HepG2 (cell line): ENCODE measurements around the gene MAB21L4. TPM values are rescaled to one million over a fixed set of nuclear protein-coding genes. Genes with fewer than 3 reads are reported as not detected.
A peak's percentile ranks its signal among the peaks of the same experiment; 100 is the strongest.

Source experiments
- EEA1 ChIP-seq: sonication (generic); formaldehyde crosslinking; IDR thresholded peaks from 2 replicates; pipeline ENCODE4 v1.5.1; 2020; ENCODE audit warnings: mild to moderate bottlenecking, missing genetic modification reagents, borderline replicate concordance
- FOXC1 ChIP-seq: sonication (generic); formaldehyde crosslinking; IDR thresholded peaks from 2 replicates; pipeline ENCODE4 v1.8.0; 2022; ENCODE audit warnings: mild to moderate bottlenecking, missing genetic modification reagents, borderline replicate concordance
- IKZF4 ChIP-seq: sonication (generic); formaldehyde crosslinking; IDR thresholded peaks from 2 replicates; pipeline ENCODE4 v1.5.1; 2020; ENCODE audit warnings: borderline replicate concordance, mild to moderate bottlenecking, low read depth, missing genetic modification reagents; ENCODE audit errors: not compliant biosample characterization
- JUN ChIP-seq: sonication (generic); formaldehyde crosslinking; IDR thresholded peaks from 2 replicates; pipeline ENCODE4 v1.4.0; 2020; ENCODE audit warnings: mild to moderate bottlenecking, missing genetic modification reagents
- KDM5A ChIP-seq: fragments of 200-600 bp; sonication (generic); IDR thresholded peaks from 2 replicates; pipeline ENCODE4 v1.7.0; 2018; ENCODE audit warnings: antibody characterized with exemption, mild to moderate bottlenecking, low read length, borderline replicate concordance
- KIAA2018 ChIP-seq: sonication (generic); formaldehyde crosslinking; IDR thresholded peaks from 2 replicates; pipeline ENCODE4 v1.5.0; 2020; ENCODE audit warnings: mild to moderate bottlenecking, missing genetic modification reagents, borderline replicate concordance
- NCOR1 ChIP-seq: fragments of 200-600 bp; sonication (generic); IDR thresholded peaks from 2 replicates; pipeline ENCODE4 v1.7.0; 2017; ENCODE audit warnings: antibody characterized with exemption, low read length, borderline replicate concordance
- RORA ChIP-seq: sonication (generic); formaldehyde crosslinking; IDR thresholded peaks from 2 replicates; pipeline ENCODE4 v1.5.0; 2020; ENCODE audit warnings: mild to moderate bottlenecking, missing genetic modification reagents, moderate library complexity
- SP140L ChIP-seq: sonication (generic); formaldehyde crosslinking; IDR thresholded peaks from 2 replicates; pipeline ENCODE4 v1.4.0; 2020; ENCODE audit warnings: missing genetic modification reagents, borderline replicate concordance
- SP4 ChIP-seq: sonication (generic); formaldehyde crosslinking; IDR thresholded peaks from 2 replicates; pipeline ENCODE4 v1.8.1; 2023; ENCODE audit warnings: mild to moderate bottlenecking, missing genetic modification reagents
- YY1 ChIP-seq: IDR thresholded peaks from 2 replicates; pipeline ENCODE4 v1.6.1; 2011; ENCODE audit warnings: low read length, low read depth, moderate library complexity, mild to moderate bottlenecking; ENCODE audit not compliant: insufficient read depth, insufficient replicate concordance
- ZNF263 ChIP-seq: sonication (generic); formaldehyde crosslinking; IDR thresholded peaks from 2 replicates; pipeline ENCODE4 v1.4.0; 2020; ENCODE audit warnings: missing genetic modification reagents
- ZNF274 ChIP-seq: sonication (generic); formaldehyde crosslinking; IDR thresholded peaks from 2 replicates; pipeline ENCODE4 v1.5.1; 2020; ENCODE audit warnings: mild to moderate bottlenecking, missing genetic modification reagents
- ZNF275 ChIP-seq: sonication (generic); formaldehyde crosslinking; IDR thresholded peaks from 2 replicates; pipeline ENCODE4 v1.8.0; 2022; ENCODE audit warnings: missing genetic modification reagents, mild to moderate bottlenecking, inconsistent platforms, borderline replicate concordance
- ZNF44 ChIP-seq: sonication (generic); formaldehyde crosslinking; IDR thresholded peaks from 2 replicates; pipeline ENCODE4 v1.5.1; 2020; ENCODE audit warnings: mild to moderate bottlenecking, missing genetic modification reagents
- ZNF468 ChIP-seq: sonication (generic); formaldehyde crosslinking; IDR thresholded peaks from 2 replicates; pipeline ENCODE4 v1.8.0; 2022; ENCODE audit warnings: mild to moderate bottlenecking, moderate library complexity, missing genetic modification reagents
- ZNF496 ChIP-seq: sonication (generic); formaldehyde crosslinking; IDR thresholded peaks from 2 replicates; pipeline ENCODE4 v1.8.1; 2023; ENCODE audit warnings: mild to moderate bottlenecking, moderate library complexity, missing genetic modification reagents; ENCODE audit not compliant: insufficient replicate concordance
- ZNF619 ChIP-seq: sonication (generic); formaldehyde crosslinking; IDR thresholded peaks from 2 replicates; pipeline ENCODE4 v1.4.0; 2020; ENCODE audit warnings: mild to moderate bottlenecking, missing genetic modification reagents
- ZNF749 ChIP-seq: sonication (generic); formaldehyde crosslinking; IDR thresholded peaks from 2 replicates; pipeline ENCODE4 v1.8.0; 2022; ENCODE audit warnings: mild to moderate bottlenecking, missing genetic modification reagents, moderate library complexity, borderline replicate concordance
- polyA plus RNA-seq, 8 experiments: library from polyadenylated mRNA; depleted of rRNA in 3 of 8; stranded (reverse) in 7 of 8; unstranded in 1 of 8; fragments of >200 nt; fragmentation: Illumina TruSeq in 4 of 8; extraction: Trizol in 4 of 8; gene quantifications; 2 replicates each; pipeline versions ENCODE4 v1.2.1 to v1.2.3, GENCODE V29; 2011 to 2016; ENCODE audit warnings: low read depth in 4 of 8, missing spikeins in 1 of 8, mixed read lengths in 1 of 8; ENCODE audit not compliant: insufficient read depth in 1 of 8
- total RNA-seq, 5 experiments: library from RNA; depleted of rRNA; stranded (reverse); fragments of >200 nt; fragmentation: Illumina TruSeq; extraction: Trizol; gene quantifications; 2 replicates each; pipeline ENCODE4 v1.2.3, GENCODE V29; 2016; ENCODE audit warnings: low read depth in 1 of 5

MAB21L4 gene
- total and polyA plus RNA-seq, 2 of the 13 experiments (the other 11 are each of a cell fraction or from before 2014, with no cell fraction given): 3.0 to 14.0 TPM

- peak; percentile 95 for TF ChIP-seq ZNF274 (CRISPR knock-in tag)
- 0 out of 2 replicates have a peak, but pooled peaks have one; percentile 32 for TF ChIP-seq KIAA2018 (CRISPR knock-in tag)
- TF ChIP-seq ZNF496 (CRISPR knock-in tag): no peak
- TF ChIP-seq ZNF619 (CRISPR knock-in tag): peak; percentile 94
- TF ChIP-seq SP140L: no peak; the same call in 1 of the 2 replicates
- peak; percentile 97 for TF ChIP-seq ZNF749
- TF ChIP-seq RORA (CRISPR knock-in tag): no peak
- TF ChIP-seq YY1: no peak
- peak; percentile 94 for TF ChIP-seq NCOR1
- TF ChIP-seq ZNF468: no peak
- TF ChIP-seq KDM5A: no peak
- TF ChIP-seq FOXC1: peak; percentile 99
- peak; percentile 73; the same call in 1 of the 2 replicates for TF ChIP-seq ZNF275 (CRISPR knock-in tag)
- peak; percentile 94 for TF ChIP-seq IKZF4 (CRISPR knock-in tag)
- peak; percentile 97 for TF ChIP-seq EEA1
- peak; percentile 79; the same call in 1 of the 2 replicates for TF ChIP-seq SP4
- TF ChIP-seq JUN (CRISPR knock-in tag): peak; percentile 76
- TF ChIP-seq ZNF44 (CRISPR knock-in tag): no peak; the same call in 1 of the 2 replicates
- peak; percentile 99 for TF ChIP-seq ZNF263
Observed at GRCh38 chr2:240857039-240858008, 38.6 kb downstream of the MAB21L4 start (continued).
